ENCODE results near the gene LRRFIP1.

- TF ChIP-seq EP300 (IDR thresholded peaks at IDR 0.05) (no peak), POLR2A (IDR thresholded peaks at IDR 0.05) (no peak)
- TF ChIP-seq, protein P1, sequence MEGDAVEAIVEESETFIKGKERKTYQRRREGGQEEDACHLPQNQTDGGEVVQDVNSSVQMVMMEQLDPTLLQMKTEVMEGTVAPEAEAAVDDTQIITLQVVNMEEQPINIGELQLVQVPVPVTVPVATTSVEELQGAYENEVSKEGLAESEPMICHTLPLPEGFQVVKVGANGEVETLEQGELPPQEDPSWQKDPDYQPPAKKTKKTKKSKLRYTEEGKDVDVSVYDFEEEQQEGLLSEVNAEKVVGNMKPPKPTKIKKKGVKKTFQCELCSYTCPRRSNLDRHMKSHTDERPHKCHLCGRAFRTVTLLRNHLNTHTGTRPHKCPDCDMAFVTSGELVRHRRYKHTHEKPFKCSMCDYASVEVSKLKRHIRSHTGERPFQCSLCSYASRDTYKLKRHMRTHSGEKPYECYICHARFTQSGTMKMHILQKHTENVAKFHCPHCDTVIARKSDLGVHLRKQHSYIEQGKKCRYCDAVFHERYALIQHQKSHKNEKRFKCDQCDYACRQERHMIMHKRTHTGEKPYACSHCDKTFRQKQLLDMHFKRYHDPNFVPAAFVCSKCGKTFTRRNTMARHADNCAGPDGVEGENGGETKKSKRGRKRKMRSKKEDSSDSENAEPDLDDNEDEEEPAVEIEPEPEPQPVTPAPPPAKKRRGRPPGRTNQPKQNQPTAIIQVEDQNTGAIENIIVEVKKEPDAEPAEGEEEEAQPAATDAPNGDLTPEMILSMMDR (IDR thresholded peaks at IDR 0.05), result no peak
Measured at GRCh38 chr2:237628247-237629187, 1.1 kb downstream of the LRRFIP1 start.
